Measurements from ENCODE around the gene CASP10.

The CASP10 gene

GRCh38 chr2:201200345-201200744 lies 17.4 kb downstream of the CASP10 start:
- no peak for DNase-seq

- DNase-seq: no peak
Measured at GRCh38 chr2:201201371-201201770, 18.4 kb downstream of the CASP10 start.

- no peak for DNase-seq
Measured at GRCh38 chr2:201203916-201204654, 21.1 kb downstream of the CASP10 start.

- DNase-seq: no peak
Measured at GRCh38 chr2:201204655-201205514, 21.9 kb downstream of the CASP10 start.

- no peak for DNase-seq
Measured at GRCh38 chr2:201205515-201205849, 22.5 kb downstream of the CASP10 start.

GRCh38 chr2:201208563-201209252 lies 25.8 kb downstream of the CASP10 start:
- DNase-seq: no peak

- no peak for DNase-seq
Measured at GRCh38 chr2:201215963-201216362, 33.0 kb downstream of the CASP10 start.

- no peak for DNase-seq
Measured at GRCh38 chr2:201216918-201217317, 34.0 kb downstream of the CASP10 start.

GRCh38 chr2:201218780-201219179 lies 35.8 kb downstream of the CASP10 start:
- no peak for DNase-seq

GRCh38 chr2:201219328-201220096 lies 36.6 kb downstream of the CASP10 start:
- no peak for DNase-seq

GRCh38 chr2:201220102-201220570 lies 37.2 kb downstream of the CASP10 start:
- no peak for DNase-seq

- no peak for DNase-seq
Measured at GRCh38 chr2:201223089-201224073, 40.4 kb downstream of the CASP10 start.

- no peak for DNase-seq
Measured at GRCh38 chr2:201228271-201228911, 45.5 kb downstream of the CASP10 start.

GRCh38 chr2:201228912-201229290 lies 46.0 kb downstream of the CASP10 start:
- DNase-seq: no peak

GRCh38 chr2:201231781-201232466 lies 49.0 kb downstream of the CASP10 start:
- DNase-seq: peak; percentile 98

GRCh38 chr2:201232467-201232815 lies 49.5 kb downstream of the CASP10 start:
- no peak for DNase-seq

GRCh38 chr2:201233192-201233811 lies 50.4 kb downstream of the CASP10 start:
- DNase-seq: peak; percentile 95

GRCh38 chr2:201233812-201234662 lies 51.1 kb downstream of the CASP10 start:
- DNase-seq: peak; percentile 45

- no peak for DNase-seq
Measured at GRCh38 chr2:201234663-201235135, 51.8 kb downstream of the CASP10 start.

Measured in activated CD4-positive, alpha-beta T cell treated with anti-CD3 and anti-CD28 coated beads, Interleukin-2, Interleukin-6, amounts not matched to agents 100 ng/mL and 50 ng/mL, durations not matched to agents 16 hours and 8 hours (primary cell).